ENCODE data around the gene ARHGEF16. TPM values are rescaled to one million over a fixed set of nuclear protein-coding genes. Genes with fewer than 3 reads are reported as not detected.

ARHGEF16 gene
- total RNA-seq, 3 donors from 2014 or later, result 0.80 to 16.2 (median 15.1) TPM

GRCh38 chr1:3450983-3451382 lies 3.5 kb upstream of the ARHGEF16 start:
- Histone ChIP-seq H3K9me3 (peaks cover 3 to 8% of the 10 kb centered on the region in 2 donors), H3K27ac (no peak overlapping the region), H3K4me3 (no peak overlapping the region), H3K27me3 (peaks cover 0 to 19% of the 10 kb centered on the region in 2 donors), H3K4me1 (no peaks in the 10 kb centered on the region), H3K36me3 (no peaks in the 10 kb centered on the region)
- no peak for DNase-seq (ENCODE audit: low spot score in 2 of 2)
- TF ChIP-seq POLR2AphosphoS5 (IDR thresholded peaks at IDR 0.05) (no peak), CTCF (IDR thresholded peaks at IDR 0.05) (no peak), POLR2A (IDR thresholded peaks at IDR 0.05) (no peak)
- intact Hi-C loops (cut with DNase I; ENCODE audit: low total_unique reads), result no loop called here

GRCh38 chr1:3451994-3452865 lies 2.2 kb upstream of the ARHGEF16 start:
- Histone ChIP-seq H3K4me1 (no peaks in the 10 kb centered on the region), H3K4me3 (no peak overlapping the region), H3K9me3 (peaks cover 0 to 8% of the 10 kb centered on the region in 2 donors), H3K27me3 (peaks cover 0 to 19% of the 10 kb centered on the region in 2 donors), H3K36me3 (no peaks in the 10 kb centered on the region), H3K27ac (no peak overlapping the region)
- TF ChIP-seq POLR2AphosphoS5 (IDR thresholded peaks at IDR 0.05), result no peak
- TF ChIP-seq POLR2A (IDR thresholded peaks at IDR 0.05), result no peak
- TF ChIP-seq CTCF (IDR thresholded peaks at IDR 0.05), result no peak
- intact Hi-C loops (cut with DNase I; ENCODE audit: low total_unique reads), result no loop called here
- no peak for DNase-seq (ENCODE audit: low spot score in 2 of 2)

- intact Hi-C loops (cut with DNase I; ENCODE audit: low total_unique reads), result no loop called here
- DNase-seq (ENCODE audit: low spot score in 2 of 2), result no peak
- Histone ChIP-seq H3K27me3 (peaks cover 0 to 19% of the 10 kb centered on the region in 2 donors), H3K9me3 (peaks cover 0 to 4% of the 10 kb centered on the region in 2 donors), H3K4me1 (no peaks in the 10 kb centered on the region), H3K27ac (no peak overlapping the region), H3K36me3 (no peaks in the 10 kb centered on the region), H3K4me3 (no peak overlapping the region)
- TF ChIP-seq POLR2A (IDR thresholded peaks at IDR 0.05), result no peak
Observed at GRCh38 chr1:3452866-3453175, 1.6 kb upstream of the ARHGEF16 start.

- H3K9me3 ChIP-seq, result no peaks in the 10 kb centered on the region
- H3K27me3 ChIP-seq, result peaks cover 0 to 19% of the 10 kb centered on the region in 2 donors
- TF ChIP-seq CTCF (IDR thresholded peaks at IDR 0.05) (peak; percentile 82 to 96 (median 93)), POLR2AphosphoS5 (IDR thresholded peaks at IDR 0.05) (no peak)
- H3K27ac ChIP-seq, result peak overlapping the region; percentile 61 to 75
- no peaks in the 10 kb centered on the region for H3K4me1 ChIP-seq
- intact Hi-C loops (cut with DNase I; ENCODE audit: low total_unique reads), result no loop called here
- no peak overlapping the region for H3K4me3 ChIP-seq
- peak; percentile 70 to 85 for DNase-seq (ENCODE audit: low spot score in 2 of 2)
- H3K36me3 ChIP-seq, result no peaks in the 10 kb centered on the region
Observed at GRCh38 chr1:3453203-3453761, 1.2 kb upstream of the ARHGEF16 start.

- Histone ChIP-seq H3K27me3 (peaks cover 0 to 19% of the 10 kb centered on the region in 2 donors), H3K9me3 (no peaks in the 10 kb centered on the region), H3K4me1 (peaks cover 0 to 4% of the 10 kb centered on the region in 2 donors), H3K36me3 (no peaks in the 10 kb centered on the region), H3K4me3 (peak overlapping the region; percentile 46 to 74 (median 70)), H3K27ac (peak overlapping the region; percentile 61 to 75)
- intact Hi-C loops (cut with DNase I; ENCODE audit: low total_unique reads), result no loop called here
- DNase-seq (ENCODE audit: low spot score in 2 of 2), result no peak
- TF ChIP-seq POLR2AphosphoS5 (IDR thresholded peaks at IDR 0.05), result no peak
- no peak for TF ChIP-seq CTCF (IDR thresholded peaks at IDR 0.05)
- TF ChIP-seq POLR2A (IDR thresholded peaks at IDR 0.05), result no peak
Observed at GRCh38 chr1:3454811-3455618, 550 bp downstream of the ARHGEF16 start.

Data from breast epithelium (tissue), 4 donors.